ENCODE measurements around the gene CDKAL1. TPM values are rescaled to one million over a fixed set of nuclear protein-coding genes. Genes with fewer than 3 reads are reported as not detected.

The CDKAL1 gene
- total and polyA plus RNA-seq, 2 of the 13 experiments (the other 11 are each of a cell fraction or from before 2014, with no cell fraction given): 9.5 to 27.7 TPM

DNA sequence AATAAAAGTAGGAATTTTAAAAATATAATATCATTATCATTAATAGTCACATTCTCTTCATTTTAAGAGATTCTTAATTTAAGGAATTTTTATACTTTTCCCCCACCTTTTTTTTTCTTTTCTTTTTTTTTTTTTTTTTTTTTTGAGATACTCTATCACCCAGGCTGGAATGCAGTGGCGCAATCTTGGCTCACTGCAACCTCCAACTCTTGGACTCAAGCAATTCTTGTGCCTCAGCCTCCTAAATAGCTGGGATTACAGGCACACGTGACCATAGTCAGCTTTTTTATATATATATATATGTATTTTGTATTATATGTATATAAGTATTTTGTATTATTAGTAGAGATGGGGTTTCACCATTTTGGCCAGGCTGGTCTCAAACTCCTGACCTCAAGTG, 457.7 kb downstream of the CDKAL1 start:
- ChIA-PET CTCF (ENCODE audit: low intra/inter-chr PET ratio, low total read pairs) (no interaction called here), POLR2A (no interaction called here)
- DNase-seq (ENCODE audit: low spot score): peak; percentile 21
- Histone ChIP-seq H3K36me3 (replicated peaks in 1 of 2; ENCODE audit: control insufficient read depth in 1 of 2, insufficient read depth in 2 of 2, low read length in 2 of 2) (no peaks in the 10 kb centered on the region), H3K27ac (ENCODE audit: extremely low read length, insufficient read depth, low read length) (no peak overlapping the region), H3K27me3 (ENCODE audit: control insufficient read depth in 1 of 2, insufficient read depth in 2 of 2, low read length in 2 of 2) (no peaks in the 10 kb centered on the region), H3K9ac (ENCODE audit: insufficient read depth, low read depth, low read length) (no peak overlapping the region), H2AFZ (ENCODE audit: low read length) (no peak overlapping the region), H3K79me2 (ENCODE audit: insufficient read depth, low read length) (no peaks in the 10 kb centered on the region), H3K9me3 (ENCODE audit: low read length) (no peaks in the 10 kb centered on the region), H3K4me3 (replicated peaks in 1 of 3; ENCODE audit: insufficient read depth in 1 of 3, low read depth in 2 of 3, low read length in 3 of 3) (no peak overlapping the region), H3K4me2 (ENCODE audit: low read depth, low read length) (no peak overlapping the region), H3K4me1 (ENCODE audit: insufficient read depth, low read length) (peaks cover 14% of the 10 kb centered on the region), H4K20me1 (ENCODE audit: insufficient read depth, low read length) (no peaks in the 10 kb centered on the region)
- 77% methylated on average over 2 of the region's 2 CpGs for WGBS (ENCODE audit: low lambda C conversion rate)
- BruUV-seq (replicated peaks): no TSS peak
- no peak for ATAC-seq
- FAIRE-seq: no peak
- TF ChIP-seq CEBPB (IDR thresholded peaks at IDR 0.05; ENCODE audit: borderline replicate concordance, low read depth, low read length): peak; percentile 61
- TF ChIP-seq ZNF761 (CRISPR knock-in tag; conservative IDR thresholded peaks at IDR 0.05): no peak
- TF ChIP-seq, protein P1, sequence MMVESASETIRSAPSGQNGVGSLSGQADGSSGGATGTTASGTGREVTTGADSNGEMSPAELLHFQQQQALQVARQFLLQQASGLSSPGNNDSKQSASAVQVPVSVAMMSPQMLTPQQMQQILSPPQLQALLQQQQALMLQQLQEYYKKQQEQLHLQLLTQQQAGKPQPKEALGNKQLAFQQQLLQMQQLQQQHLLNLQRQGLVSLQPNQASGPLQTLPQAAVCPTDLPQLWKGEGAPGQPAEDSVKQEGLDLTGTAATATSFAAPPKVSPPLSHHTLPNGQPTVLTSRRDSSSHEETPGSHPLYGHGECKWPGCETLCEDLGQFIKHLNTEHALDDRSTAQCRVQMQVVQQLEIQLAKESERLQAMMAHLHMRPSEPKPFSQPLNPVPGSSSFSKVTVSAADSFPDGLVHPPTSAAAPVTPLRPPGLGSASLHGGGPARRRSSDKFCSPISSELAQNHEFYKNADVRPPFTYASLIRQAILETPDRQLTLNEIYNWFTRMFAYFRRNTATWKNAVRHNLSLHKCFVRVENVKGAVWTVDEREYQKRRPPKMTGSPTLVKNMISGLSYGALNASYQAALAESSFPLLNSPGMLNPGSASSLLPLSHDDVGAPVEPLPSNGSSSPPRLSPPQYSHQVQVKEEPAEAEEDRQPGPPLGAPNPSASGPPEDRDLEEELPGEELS (CRISPR knock-in tag; IDR thresholded peaks at IDR 0.05): no peak
- TF ChIP-seq ZNF30 (CRISPR knock-in tag; IDR thresholded peaks at IDR 0.05): no peak
- no peak for TF ChIP-seq ZNF556 (CRISPR knock-in tag; IDR thresholded peaks at IDR 0.05; ENCODE audit: borderline replicate concordance)
- TF ChIP-seq TEAD3 (CRISPR knock-in tag; optimal IDR thresholded peaks at IDR 0.05; ENCODE audit: borderline replicate concordance): peak; percentile 68
- peak; percentile 53; the same call in 1 of the 2 replicates for TF ChIP-seq CEBPG (CRISPR knock-in tag; IDR thresholded peaks at IDR 0.05)
- TF ChIP-seq ARID2 (CRISPR knock-in tag; IDR thresholded peaks at IDR 0.05; ENCODE audit: borderline replicate concordance): no peak
- no peak for TF ChIP-seq RBFOX2 (IDR thresholded peaks at IDR 0.05; ENCODE audit: low read depth, low read length)
- in situ Hi-C loops (cut with HindIII; ENCODE audit: extremely low pct_ligation_motif_present, low pct_unique_long_range_greater_than_20kb): no loop called here
- intact Hi-C loops (cut with micrococcal nuclease; ENCODE audit: unreplicated experiment): no loop called here
